Posterior cingulate gyrus (tissue), 11 donors: Measurements from ENCODE around the gene WIPI1.
A peak's percentile ranks its signal among the peaks of the same experiment; 100 is the strongest.
"Not testable (repeated sequence)": the region's sequence is repeated elsewhere in the genome, so short reads cannot be mapped to it uniquely, and the experiment has no call there.

Source experiments
- DNase-seq, 10 donors: peaks; one replicate each; pipeline versions ENCODE4 v3.0.0 to v3.0.0-alpha.2; 2020 to 2021; ENCODE audit warnings: mixed read lengths in 3 of 10
- intact Hi-C: fragments of 100-400 bp; cut with DNase I; formaldehyde crosslinking; loops from one replicate; pipeline ENCODE4 v1.15.1; 2023

WIPI1 gene

GRCh38 chr17:68423251-68423650, 34.0 kb downstream of the WIPI1 start:
- intact Hi-C loops, result no loop called here
- DNase-seq, result no peak

GRCh38 chr17:68422821-68423220, 34.5 kb downstream of the WIPI1 start:
- intact Hi-C loops, result no loop called here
- DNase-seq, result no peak

- no peak for DNase-seq
- intact Hi-C loops, result no loop called here
Observed at GRCh38 chr17:68421486-68421885, 35.8 kb downstream of the WIPI1 start.

DNA sequence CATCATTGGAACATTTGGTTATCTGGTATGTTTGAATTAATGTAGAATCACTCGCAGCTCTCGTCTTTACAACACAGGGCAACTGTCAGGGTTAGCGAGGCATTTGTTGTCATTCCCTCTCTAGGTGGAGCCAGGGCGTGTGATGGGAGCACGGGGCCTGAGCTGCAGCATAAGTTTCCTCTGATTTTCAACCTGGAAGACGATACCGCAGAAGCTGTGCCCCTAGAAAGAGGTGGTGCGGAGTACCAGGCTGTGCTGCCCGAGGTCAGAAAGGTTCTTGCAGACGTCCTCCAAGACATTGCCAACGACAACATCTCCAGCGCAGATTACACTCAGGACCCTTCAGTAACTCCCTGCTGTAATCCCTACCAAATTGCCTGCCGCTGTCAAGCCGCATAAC, 37.2 kb downstream of the WIPI1 start:
- DNase-seq, result no peak
- intact Hi-C loops, result no loop called here

- no peak for DNase-seq
- intact Hi-C loops, result no loop called here
Observed at GRCh38 chr17:68418876-68419275, 38.4 kb downstream of the WIPI1 start.

DNA sequence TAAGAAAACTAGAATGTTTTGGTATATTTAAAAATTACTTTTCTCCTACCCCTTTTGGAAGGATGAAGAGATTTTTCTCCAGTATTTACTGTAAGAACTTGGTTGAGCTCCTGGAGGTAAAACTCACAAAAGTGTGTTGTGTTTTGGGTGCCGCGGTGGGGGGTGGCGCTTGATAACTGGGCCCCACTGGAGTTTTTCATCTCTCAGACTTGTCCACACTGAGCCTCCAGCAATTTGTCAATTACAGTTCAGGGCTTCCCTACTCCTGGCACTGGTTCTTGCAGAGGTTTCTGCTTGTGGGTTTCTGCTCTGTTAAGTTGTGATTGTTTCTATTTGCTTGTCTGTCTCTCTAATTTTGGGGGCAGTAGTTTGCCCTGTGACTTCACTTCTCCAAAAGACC, 40.0 kb downstream of the WIPI1 start:
- no peak for DNase-seq
- intact Hi-C loops, result no loop called here

DNA sequence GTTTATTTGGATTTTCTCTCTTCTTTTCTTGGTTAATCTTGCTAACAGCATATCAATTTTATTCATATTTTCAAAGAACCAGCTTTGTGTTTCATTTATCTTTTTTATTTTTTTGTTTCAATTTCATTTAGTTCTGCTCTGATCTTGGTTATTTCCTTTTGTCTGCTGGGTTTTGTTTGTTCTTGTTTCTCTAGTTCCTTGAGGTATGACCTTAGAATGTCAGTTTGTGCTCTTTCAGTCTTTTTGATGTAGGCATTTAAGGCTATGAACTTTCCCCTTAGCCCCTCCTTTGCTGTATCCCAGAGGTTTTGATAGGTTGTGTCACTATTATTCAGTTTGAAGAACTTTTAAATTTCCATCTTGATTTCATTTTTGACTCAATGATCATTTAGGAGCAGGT, 42.4 kb downstream of the WIPI1 start:
- intact Hi-C loops, DNase-seq: not testable (repeated sequence)

GRCh38 chr17:68413597-68414560, 43.4 kb downstream of the WIPI1 start:
- intact Hi-C loops, result not testable (repeated sequence)
- peak in 1 of 10 donors; percentile 43 for DNase-seq

DNA sequence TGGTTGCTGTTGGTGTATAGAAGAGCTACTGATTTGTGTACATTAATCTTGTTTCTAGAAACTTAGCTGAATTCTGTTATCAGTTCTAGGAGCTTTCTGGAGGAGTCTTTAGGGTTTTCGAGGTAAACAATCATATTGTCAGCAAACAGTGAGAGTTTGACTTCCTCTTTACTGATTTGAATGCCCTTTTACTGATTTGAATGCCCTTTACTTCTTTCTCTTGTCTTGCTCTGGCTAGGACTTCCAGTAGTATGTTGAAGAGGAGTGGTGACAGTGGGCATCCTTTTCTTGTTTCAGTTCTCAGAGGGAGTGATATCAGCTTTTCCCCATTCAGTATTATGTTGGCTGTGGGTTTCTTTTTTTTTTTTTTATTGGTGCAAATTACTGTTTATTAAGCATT, 49.6 kb downstream of the WIPI1 start:
- DNase-seq, intact Hi-C loops: not testable (repeated sequence)

DNA sequence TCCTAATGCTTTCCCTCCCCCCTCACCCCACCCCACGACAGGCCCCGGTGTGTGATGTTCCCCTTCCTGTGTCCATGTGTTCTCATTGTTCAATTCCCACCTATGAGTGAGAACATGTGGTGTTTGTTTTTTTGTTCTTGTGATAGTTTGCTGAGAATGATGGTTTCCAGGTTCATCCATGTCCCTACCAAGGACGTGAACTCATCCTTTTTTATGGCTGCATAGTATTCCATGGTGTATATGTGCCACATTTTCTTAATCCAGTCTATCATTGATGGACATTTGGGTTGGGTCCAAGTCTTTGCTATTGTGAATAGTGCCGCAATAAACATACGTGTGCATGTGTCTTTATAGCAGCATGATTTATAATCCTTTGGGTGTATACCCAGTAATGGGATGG, 53.5 kb downstream of the WIPI1 start:
- DNase-seq, intact Hi-C loops: not testable (repeated sequence)

DNA sequence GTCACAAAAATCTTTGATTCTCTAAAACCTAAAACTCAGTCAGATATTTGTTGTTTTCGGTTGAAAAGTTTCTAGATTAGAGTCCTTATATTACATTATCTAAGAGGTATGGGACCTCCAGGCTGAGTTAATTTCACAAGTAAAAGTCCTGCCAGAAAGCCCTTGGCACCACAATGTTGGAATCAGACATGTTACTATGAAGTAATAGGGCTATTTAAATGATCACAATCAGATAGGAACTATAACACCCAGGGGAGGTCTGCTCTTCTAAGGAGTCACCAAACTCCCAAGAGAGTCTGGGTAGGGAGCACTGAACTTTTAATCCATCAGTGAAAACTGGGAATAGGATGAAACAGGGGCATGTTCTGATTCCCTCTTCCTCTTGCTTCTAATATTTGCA, 54.2 kb downstream of the WIPI1 start:
- DNase-seq, result no peak
- intact Hi-C loops, result no loop called here

DNA sequence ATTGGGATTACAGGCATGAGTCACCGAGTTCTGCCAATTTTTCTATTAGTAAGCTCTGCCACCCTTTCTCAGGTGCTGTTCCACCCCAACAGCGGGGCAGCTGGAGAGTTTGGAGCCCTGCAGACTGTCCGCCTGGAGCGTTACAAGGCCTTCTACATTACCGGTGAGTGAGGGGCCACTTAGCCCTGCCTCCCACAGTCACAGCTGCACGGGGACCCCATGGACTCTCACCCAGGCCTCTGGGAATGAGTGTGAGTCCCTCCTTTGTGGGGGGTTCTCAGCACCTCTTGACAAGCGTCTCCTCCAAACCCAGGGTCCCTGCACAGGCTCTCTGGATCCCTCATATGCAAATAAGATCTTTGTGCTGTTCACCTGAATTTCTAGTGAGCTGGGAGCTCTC, 56.0 kb downstream of the WIPI1 start:
- DNase-seq, result peak in 1 of 10 donors; percentile 45
- intact Hi-C loops, result no loop called here

DNA sequence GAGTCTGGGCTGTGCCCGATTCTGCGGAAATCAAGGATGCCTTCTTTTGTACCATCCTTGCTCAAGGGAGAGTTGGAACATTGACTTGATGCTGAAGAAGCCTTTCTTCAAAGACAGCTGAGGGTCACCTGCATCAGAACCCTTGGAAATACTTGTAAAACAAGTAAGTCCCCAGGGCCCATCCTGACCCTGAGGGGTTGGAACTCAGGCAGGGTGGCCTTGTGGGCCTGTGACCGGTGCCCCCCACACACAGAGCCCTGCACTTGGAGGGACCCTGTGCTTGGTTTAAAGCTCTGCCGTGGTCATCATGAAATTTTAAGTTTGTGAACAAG, 56.9 kb downstream of the WIPI1 start:
- intact Hi-C loops, result no loop called here
- DNase-seq, result peak in 3 of 10 donors; percentile 30 to 89 (median 30)

GRCh38 chr17:68399638-68400403, 57.5 kb downstream of the WIPI1 start:
- intact Hi-C loops, result no loop called here
- DNase-seq, result peak in 1 of 10 donors; percentile 70

DNA sequence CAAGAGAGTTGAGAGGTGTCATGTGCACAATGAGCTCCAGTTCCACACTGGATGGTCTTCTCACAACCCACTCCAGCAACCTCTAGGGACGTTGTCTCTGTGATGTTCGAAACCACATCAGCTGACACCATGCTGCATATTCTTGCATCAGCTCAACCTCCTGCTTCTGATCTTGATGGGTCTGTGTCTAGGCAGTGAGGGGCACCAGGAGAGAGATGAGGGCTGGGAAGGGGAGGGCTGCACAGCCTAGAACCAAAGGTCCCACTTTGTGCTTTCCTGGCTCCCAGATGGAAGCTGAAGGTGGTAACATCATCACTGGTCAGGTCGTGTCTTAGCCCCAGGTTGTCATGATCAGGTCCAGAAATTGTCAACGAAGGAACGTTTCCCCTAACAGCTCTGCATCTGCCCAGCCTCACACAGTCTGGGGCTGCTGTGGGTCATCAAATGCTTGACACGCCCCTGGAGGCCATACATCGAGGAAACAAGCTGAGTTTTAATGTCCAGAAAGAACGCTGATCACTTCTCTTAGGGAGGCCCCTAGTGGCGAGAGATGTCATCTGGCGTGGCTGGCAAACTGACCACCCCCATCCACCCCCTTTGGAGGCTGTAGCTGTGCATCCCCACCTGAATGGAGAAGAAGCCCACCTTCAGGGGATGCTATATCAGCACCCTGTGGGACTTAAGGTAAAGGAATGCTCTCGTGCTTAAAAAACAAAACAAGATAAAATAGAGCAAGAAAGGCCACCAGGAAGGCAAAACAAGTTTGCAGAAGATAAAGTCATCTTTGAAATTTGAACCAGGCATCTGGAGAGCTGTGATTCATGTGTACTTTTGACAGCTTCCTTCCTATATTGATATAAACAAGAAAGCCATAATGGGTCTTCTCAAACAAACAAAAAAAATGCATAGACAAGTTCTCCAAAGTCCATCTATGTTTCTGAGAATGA, 58.3 kb downstream of the WIPI1 start:
- intact Hi-C loops, result no loop called here
- peak in 3 of 10 donors; percentile 24 to 90 (median 31) for DNase-seq

DNA sequence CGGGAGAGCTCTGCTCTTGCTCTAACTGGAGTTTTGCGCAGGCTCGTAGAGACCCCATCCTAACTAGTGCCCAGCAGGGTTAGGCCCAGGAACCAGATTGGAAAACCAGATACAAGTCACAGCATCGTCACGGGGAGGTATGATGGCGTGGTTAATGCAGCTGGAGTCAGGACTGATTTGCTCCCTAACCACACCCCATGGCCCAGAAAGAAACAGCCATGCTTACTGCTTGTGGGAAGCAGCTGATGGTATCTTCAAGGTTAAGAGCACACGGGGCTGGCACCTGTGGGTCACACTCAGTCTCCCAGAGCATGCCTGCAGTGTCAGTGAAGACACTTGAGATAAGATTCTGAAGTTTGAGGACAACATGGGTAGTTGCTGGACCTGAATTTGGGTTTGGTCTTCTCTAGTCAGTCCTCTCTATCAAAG, 60.2 kb downstream of the WIPI1 start:
- peak in 1 of 10 donors; percentile 15 for DNase-seq

DNA sequence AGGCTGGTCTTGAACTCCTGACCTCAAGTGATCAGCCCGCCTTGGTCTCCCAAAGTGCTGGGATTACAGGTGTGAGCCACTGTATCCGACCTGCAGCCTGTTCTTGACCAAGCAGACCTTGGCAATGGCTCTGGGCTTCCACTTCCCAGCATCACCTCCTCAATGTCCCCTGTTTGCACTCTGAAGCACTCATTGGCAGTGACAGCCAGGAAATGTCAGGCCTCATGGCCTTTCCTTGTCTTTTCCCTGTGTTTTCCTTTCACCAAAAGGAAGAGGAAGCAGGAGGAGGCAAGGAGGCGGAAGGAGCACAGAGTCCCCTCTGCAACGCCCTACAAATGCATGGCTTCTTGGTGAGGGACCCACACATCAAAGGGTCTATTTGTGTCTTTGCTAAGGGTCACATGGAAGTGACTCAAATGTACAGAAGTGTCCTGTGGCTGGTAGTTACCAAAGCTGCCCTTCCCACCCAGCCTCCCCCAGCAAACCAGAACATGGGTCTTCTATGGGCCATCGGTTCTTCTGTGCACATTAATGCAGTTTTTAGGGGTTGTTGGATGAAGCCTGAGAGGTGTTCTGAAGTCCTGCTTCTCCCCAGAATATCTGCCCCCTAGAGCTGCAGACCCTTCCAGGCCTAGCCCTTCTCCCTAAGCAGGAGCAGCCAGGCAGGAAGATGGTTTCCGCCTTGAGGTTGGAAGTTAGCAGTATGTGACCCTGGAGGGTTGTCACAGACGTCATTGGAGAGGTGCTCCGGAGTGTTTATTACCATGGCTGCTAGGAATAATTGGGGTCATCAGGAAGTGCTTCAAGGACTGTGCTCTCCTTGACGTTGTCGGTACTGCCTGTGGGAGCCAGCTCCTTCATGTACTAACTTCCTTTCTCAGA, 60.8 kb downstream of the WIPI1 start:
- peak in 1 of 10 donors; percentile 53 for DNase-seq
- intact Hi-C loops, result no loop called here

More for the DNA sequence above, 60.2 kb downstream of the WIPI1 start:
- intact Hi-C loops, result no loop called here

DNA sequence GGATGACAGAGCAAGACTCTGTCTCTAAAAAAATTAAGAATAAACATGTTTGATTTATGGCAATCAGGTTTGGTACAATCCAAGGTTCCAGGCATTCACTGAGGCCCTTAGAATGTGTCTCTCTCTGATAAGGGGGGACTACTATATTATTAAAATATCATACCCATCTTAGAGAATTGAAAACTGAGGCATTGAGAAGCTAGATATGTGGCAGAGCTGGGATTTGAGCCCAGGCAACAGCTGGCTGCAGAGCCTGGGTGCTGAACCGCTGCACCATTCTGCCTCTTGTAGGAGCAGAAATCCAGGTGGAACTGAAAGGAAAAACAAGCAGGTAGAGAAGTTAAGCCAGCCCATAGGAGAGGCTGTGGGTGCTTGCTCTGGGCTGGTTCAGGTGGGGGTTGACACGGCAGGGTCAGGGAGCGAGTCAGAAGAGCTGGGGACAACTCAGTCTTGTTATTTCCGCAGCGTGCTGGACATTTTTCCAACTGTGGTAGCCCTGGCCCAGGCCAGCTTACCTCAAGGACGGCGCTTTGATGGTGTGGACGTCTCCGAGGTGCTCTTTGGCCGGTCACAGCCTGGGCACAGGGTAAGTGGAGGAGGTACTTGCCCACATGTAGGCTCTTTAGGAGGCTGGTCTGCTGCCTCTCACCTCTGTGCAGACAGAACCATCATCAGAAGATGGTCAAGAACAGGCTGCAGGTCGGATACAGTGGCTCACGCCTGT, 62.5 kb downstream of the WIPI1 start:
- intact Hi-C loops, result no loop called here
- DNase-seq, result peak in 1 of 10 donors; percentile 53
